Keratinocyte (primary cell): Measurements from ENCODE around the gene CWC27.

Experiments
- CTCF ChIP-seq, 3 experiments: IDR thresholded peaks in 1 of 3; conservative IDR thresholded peaks in 1 of 3; optimal IDR thresholded peaks in 1 of 3; 2 replicates in 2 of 3; 3 replicates in 1 of 3; pipeline versions ENCODE3 to v1.5.1; 2011; ENCODE audit warnings: low read length in 3 of 3, mild to moderate bottlenecking in 3 of 3, moderate library complexity in 2 of 3, control low read depth in 1 of 3, inconsistent platforms in 1 of 3; ENCODE audit not compliant: insufficient read depth in 2 of 3; ENCODE audit errors: extremely low read depth in 1 of 3
- EZH2 ChIP-seq: IDR thresholded peaks from one replicate; pipeline ENCODE4 v1.6.1; 2012; ENCODE audit warnings: inconsistent platforms, mild to moderate bottlenecking, low read length, moderate library complexity

GRCh38 chr5:64840958-64841357 lies 72.2 kb downstream of the CWC27 start:
- TF ChIP-seq CTCF (optimal IDR thresholded peaks at IDR 0.05 in 1 of 3, IDR thresholded peaks at IDR 0.05 in 1 of 3, conservative IDR thresholded peaks at IDR 0.05 in 1 of 3; ENCODE audit: extremely low read depth in 1 of 3, insufficient read depth in 2 of 3, low read length in 3 of 3) (no peak), EZH2 (no peak)
